Activated CD8-positive, alpha-beta T cell treated with anti-CD3 and anti-CD28 coated beads for 36 hours (primary cell): Measurements from ENCODE around the gene PPP3CA. TPM values are rescaled to one million over a fixed set of nuclear protein-coding genes. Genes with fewer than 3 reads are reported as not detected.

Experiments used
- ATAC-seq: fragments of 200-7000 bp; cut with Tn5 transposase; one replicate; pipeline ENCODE4 v1.10.0; 2021; ENCODE audit warnings: mild to moderate bottlenecking, moderate library complexity
- CTCF ChIA-PET: fragments of 350-600 bp; sonication (Branson Sonifier 250); formaldehyde crosslinking; loops from one replicate; lab custom pipeline; 2021; ENCODE audit warnings: antibody characterized with exemption; lab: Charles Lee
- POLR2A ChIA-PET: fragments of 350-600 bp; sonication (Branson Sonifier 250); formaldehyde crosslinking; loops from one replicate; lab custom pipeline; 2021; ENCODE audit warnings: antibody characterized with exemption; lab: Charles Lee
- DNase-seq: peaks from one replicate; pipeline ENCODE4 v3.0.0-alpha.2; 2020
- H3K27ac Mint-ChIP-seq: one replicate; pipeline ENCODE4 v1.8.0; 2021; ENCODE audit warnings: mild to moderate bottlenecking, mixed read lengths
- H3K27me3 Mint-ChIP-seq: one replicate; pipeline ENCODE4 v1.8.0; 2021; ENCODE audit warnings: mixed read lengths
- H3K36me3 Mint-ChIP-seq: one replicate; pipeline ENCODE4 v1.8.0; 2021; ENCODE audit warnings: low read depth, mixed read lengths
- H3K4me1 Mint-ChIP-seq: one replicate; pipeline ENCODE4 v1.8.0; 2021; ENCODE audit warnings: low read depth, mixed read lengths
- H3K4me3 Mint-ChIP-seq: one replicate; pipeline ENCODE4 v1.8.0; 2021; ENCODE audit warnings: mild to moderate bottlenecking, moderate library complexity, mixed read lengths
- H3K9me3 Mint-ChIP-seq: one replicate; pipeline ENCODE4 v1.8.0; 2021; ENCODE audit warnings: mixed read lengths
- intact Hi-C: fragments of 100-400 bp; cut with micrococcal nuclease; formaldehyde crosslinking; loops from one replicate; pipeline ENCODE4 v1.10.0; 2022
- total RNA-seq, 2 experiments: library from RNA; stranded (reverse); gene quantifications; one replicate each; pipeline ENCODE4 v1.2.3, GENCODE V29; 2021
- TF ChIP-seq, protein P1 (sequence below): fragments of 200-600 bp; IDR thresholded peaks from one replicate; pipeline ENCODE4 v1.8.0; 2022; ENCODE audit warnings: antibody characterized with exemption, mild to moderate bottlenecking

PPP3CA gene
- total RNA-seq, 2 experiments from 2014 or later, result 11.8 to 12.7 TPM

GRCh38 chr4:100983426-100983825 is 363.9 kb downstream of the PPP3CA start:
- H3K27ac Mint-ChIP-seq, result no peak overlapping the region
- ChIA-PET POLR2A (no interaction called here), CTCF (no interaction called here)
- H3K27me3 Mint-ChIP-seq, result peaks cover 1% of the 10 kb centered on the region
- no peak for ATAC-seq
- no peak for DNase-seq
- H3K4me3 Mint-ChIP-seq, result no peak overlapping the region
- no peaks in the 10 kb centered on the region for H3K4me1 Mint-ChIP-seq
- TF ChIP-seq, protein P1, sequence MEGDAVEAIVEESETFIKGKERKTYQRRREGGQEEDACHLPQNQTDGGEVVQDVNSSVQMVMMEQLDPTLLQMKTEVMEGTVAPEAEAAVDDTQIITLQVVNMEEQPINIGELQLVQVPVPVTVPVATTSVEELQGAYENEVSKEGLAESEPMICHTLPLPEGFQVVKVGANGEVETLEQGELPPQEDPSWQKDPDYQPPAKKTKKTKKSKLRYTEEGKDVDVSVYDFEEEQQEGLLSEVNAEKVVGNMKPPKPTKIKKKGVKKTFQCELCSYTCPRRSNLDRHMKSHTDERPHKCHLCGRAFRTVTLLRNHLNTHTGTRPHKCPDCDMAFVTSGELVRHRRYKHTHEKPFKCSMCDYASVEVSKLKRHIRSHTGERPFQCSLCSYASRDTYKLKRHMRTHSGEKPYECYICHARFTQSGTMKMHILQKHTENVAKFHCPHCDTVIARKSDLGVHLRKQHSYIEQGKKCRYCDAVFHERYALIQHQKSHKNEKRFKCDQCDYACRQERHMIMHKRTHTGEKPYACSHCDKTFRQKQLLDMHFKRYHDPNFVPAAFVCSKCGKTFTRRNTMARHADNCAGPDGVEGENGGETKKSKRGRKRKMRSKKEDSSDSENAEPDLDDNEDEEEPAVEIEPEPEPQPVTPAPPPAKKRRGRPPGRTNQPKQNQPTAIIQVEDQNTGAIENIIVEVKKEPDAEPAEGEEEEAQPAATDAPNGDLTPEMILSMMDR, result no peak
- H3K9me3 Mint-ChIP-seq, result no peaks in the 10 kb centered on the region
- intact Hi-C loops, result no loop called here
- H3K36me3 Mint-ChIP-seq, result no peaks in the 10 kb centered on the region

DNA sequence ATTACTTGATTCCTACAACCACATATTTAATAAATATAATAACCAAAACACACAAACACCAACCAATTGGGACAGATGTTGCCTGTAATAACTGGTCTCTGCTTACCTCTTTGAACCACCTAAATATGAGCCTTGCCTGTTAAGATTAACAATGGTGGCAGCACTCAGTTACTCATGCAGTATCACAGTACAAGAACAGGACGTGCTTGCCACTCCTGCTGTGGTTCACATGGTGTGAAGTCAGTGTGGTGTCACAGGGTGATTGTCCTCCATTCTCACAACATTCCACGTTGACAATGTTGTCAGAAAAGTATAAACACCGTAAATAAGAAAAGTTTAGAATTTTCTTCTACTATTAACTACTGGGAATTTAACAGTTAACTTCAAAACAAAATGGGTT is 365.0 kb downstream of the PPP3CA start:
- TF ChIP-seq, protein P1, result no peak
- peaks cover 1% of the 10 kb centered on the region for H3K27me3 Mint-ChIP-seq
- H3K9me3 Mint-ChIP-seq, result no peaks in the 10 kb centered on the region
- H3K27ac Mint-ChIP-seq, result no peak overlapping the region
- H3K4me1 Mint-ChIP-seq, result no peaks in the 10 kb centered on the region
- ChIA-PET CTCF (no interaction called here), POLR2A (no interaction called here)
- intact Hi-C loops, result no loop called here
- no peak for DNase-seq
- H3K36me3 Mint-ChIP-seq, result no peaks in the 10 kb centered on the region
- ATAC-seq, result no peak
- H3K4me3 Mint-ChIP-seq, result no peak overlapping the region

DNA sequence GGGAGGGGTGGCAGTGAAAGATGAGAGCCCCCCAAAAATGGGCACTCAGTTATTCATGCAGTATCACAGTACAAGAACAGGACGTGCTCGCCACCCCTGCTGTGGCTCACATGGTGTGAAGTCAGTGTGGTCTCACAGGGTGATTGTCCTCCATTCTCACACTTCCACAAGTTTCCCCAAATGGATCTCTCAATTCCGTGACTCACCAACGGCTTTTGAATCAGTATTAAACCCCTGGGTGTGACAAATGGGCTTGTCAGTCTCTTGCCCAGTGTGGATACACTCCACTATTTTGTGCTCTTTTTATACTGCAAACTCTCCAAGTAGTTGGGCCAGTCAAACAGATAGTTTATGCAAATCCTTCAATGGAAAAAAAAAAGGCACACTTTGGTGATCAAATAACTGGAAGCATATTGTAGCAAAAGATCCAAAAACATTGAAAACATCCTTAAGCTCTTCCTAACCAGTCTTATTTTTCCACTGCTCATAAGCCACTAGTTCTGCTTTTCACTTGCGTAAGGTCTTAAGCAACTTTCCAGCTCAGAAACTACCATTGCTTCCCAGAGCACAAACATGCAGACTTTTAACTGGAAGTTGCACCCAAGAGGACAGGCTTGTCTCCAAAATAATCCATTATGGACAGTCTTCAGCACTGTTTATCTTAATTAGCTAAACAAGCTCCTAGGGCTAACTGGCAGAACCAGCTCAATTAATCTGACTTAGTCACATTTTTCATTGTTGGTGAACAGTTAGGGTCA is 365.7 kb downstream of the PPP3CA start:
- no peaks in the 10 kb centered on the region for H3K36me3 Mint-ChIP-seq
- TF ChIP-seq, protein P1, result no peak
- no peak for ATAC-seq
- peaks cover 1% of the 10 kb centered on the region for H3K27me3 Mint-ChIP-seq
- no peak overlapping the region for H3K4me3 Mint-ChIP-seq
- ChIA-PET POLR2A (no interaction called here), CTCF (no interaction called here)
- intact Hi-C loops, result no loop called here
- no peak for DNase-seq
- H3K4me1 Mint-ChIP-seq, result no peaks in the 10 kb centered on the region
- H3K27ac Mint-ChIP-seq, result no peak overlapping the region
- H3K9me3 Mint-ChIP-seq, result no peaks in the 10 kb centered on the region

- ChIA-PET POLR2A (no interaction called here), CTCF (no interaction called here)
- no peaks in the 10 kb centered on the region for H3K4me1 Mint-ChIP-seq
- H3K36me3 Mint-ChIP-seq, result no peaks in the 10 kb centered on the region
- no peak overlapping the region for H3K27ac Mint-ChIP-seq
- DNase-seq, result no peak
- no peaks in the 10 kb centered on the region for H3K9me3 Mint-ChIP-seq
- TF ChIP-seq, protein P1, result no peak
- peaks cover 1% of the 10 kb centered on the region for H3K27me3 Mint-ChIP-seq
- intact Hi-C loops, result no loop called here
- ATAC-seq, result no peak
- no peak overlapping the region for H3K4me3 Mint-ChIP-seq
Measured at GRCh38 chr4:100979736-100980135, 367.6 kb downstream of the PPP3CA start.

DNA sequence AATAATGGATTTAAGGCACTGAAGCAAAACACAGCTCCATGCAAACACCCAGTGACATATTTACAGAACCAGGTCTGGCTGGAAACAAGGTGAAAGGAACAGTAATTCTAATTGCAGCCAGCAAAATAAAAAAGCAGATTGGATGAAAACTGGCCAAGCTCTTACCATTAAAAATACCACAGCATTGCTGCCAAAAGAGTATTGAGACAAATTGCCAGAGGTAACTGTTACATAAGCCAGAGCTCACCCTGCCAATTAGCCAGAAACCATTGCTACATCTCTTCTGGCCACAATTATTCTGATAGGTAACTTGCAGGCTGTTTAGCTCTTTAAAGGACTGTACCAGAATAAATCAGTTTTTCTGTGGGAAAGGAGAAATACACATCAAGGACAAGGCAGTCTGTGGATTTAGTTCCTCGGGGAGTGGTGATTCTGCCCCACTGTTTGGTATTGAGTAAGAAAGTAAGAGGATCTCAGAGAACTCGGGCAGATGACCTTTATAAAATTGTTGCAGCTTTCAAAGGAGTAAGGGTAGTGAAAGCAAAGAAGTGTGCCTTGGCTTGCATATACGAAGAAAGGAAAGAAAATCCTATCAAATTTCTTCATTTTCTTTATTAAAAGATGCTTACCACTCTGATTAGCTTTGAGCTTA is 369.5 kb downstream of the PPP3CA start:
- no peaks in the 10 kb centered on the region for H3K9me3 Mint-ChIP-seq
- TF ChIP-seq, protein P1, result no peak
- peaks cover 1% of the 10 kb centered on the region for H3K27me3 Mint-ChIP-seq
- no peaks in the 10 kb centered on the region for H3K36me3 Mint-ChIP-seq
- ATAC-seq (no peak), DNase-seq (no peak)
- H3K27ac Mint-ChIP-seq, result no peak overlapping the region
- intact Hi-C loops, result no loop called here
- CTCF ChIA-PET, result no interaction called here
- H3K4me3 Mint-ChIP-seq, result no peak overlapping the region
- POLR2A ChIA-PET, result interaction anchor here (0.7 kb wide), 1 partner anchor 303 kb away, joined by 3 read pairs; no protein-coding TSS in a partner anchor
- H3K4me1 Mint-ChIP-seq, result no peaks in the 10 kb centered on the region
